ENCODE results near the gene EFR3B.

Gene EFR3B

GRCh38 chr2:25035537-25036220 lies 6.2 kb upstream of the EFR3B start:
- no peak for DNase-seq (ENCODE audit: low spot score)
- no peak for FAIRE-seq

- FAIRE-seq (no peak), DNase-seq (ENCODE audit: low spot score) (no peak)
These were observed 5.7 kb upstream of the EFR3B start for GRCh38 chr2:25036221-25036559.

- no peak for FAIRE-seq
- no peak for DNase-seq (ENCODE audit: low spot score)
These were observed 2.8 kb upstream of the EFR3B start for GRCh38 chr2:25039126-25039525.

- peak; percentile 37 for DNase-seq (ENCODE audit: low spot score)
- FAIRE-seq: no peak
These were observed 459 bp upstream of the EFR3B start for GRCh38 chr2:25041307-25041927.

DNA sequence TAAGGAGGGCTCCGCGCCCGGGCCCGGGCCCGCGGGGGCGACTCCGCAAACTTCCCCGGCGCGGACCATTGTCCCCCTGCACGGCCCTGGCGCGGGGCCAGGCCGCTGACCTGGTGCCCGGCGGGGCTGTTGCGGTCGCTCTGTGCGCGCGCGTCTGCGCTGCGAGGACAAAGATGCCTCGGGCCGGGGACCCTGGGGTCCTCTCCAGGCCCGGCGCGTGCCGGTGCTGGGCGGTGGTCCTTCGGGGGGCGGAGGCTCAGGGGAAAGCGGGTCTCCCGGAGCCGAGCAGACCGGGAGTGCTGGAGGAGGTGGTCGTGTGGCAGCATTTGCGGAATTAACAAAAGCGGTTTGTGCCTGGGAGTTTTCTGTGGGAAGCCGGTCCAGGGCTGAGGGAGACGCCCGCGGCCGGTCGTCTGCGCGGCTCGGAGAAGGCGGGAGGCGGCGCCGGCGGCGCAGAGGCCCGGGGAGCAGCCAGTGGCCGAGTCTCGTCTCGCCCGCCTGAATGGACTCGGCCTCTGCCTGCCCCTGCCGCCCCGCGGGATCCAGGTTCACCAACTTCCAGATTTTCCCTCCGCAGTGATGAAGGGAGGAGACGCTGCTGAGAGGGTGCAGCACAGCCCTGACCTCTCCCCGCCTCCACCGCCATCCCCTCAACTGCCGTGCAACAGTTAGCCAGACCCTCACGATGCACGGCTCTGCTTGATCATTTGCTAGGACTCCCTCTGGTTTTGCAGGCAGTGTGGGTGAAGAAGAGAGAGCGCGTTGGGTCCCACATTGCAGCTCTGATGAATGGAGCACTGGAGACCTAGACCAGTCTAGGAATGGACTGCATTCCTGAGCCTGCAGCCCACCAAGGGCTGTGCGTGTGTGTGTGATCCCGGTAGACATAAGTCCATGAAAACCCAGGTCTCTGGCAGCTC lies 705 bp downstream of the EFR3B start:
- peak; percentile 67 for DNase-seq (ENCODE audit: low spot score)
- FAIRE-seq: peak; percentile 13

DNA sequence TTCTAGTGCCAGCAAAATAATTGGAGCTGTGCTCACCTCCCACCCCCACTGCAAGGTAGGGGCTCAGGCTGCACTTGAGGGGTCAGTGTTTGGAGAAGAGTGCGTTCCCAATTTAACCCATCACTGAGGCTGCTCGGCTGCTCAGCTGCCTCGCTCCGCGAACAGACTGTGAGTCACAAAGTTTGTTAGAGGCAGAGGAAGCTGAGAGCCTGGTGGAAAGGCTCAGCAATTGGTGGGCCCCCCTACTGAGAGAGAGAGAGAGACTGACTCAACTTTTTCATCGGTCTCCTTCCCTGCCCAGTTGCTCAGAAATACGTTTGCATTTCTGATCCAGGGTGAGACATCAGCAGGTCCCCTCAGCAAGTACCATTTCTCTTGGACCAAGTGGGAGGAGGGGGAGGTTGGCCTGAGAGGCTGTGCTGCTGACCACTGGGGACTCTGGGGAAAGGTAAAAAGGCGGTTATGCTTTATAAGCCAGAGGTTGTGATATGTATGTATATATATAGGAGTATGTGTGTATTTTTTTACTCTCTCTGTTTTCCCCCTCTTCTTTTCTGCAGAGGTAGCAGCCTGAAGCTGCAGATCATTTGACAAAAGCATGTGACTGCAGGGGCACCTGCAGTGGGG lies 1.5 kb downstream of the EFR3B start:
- FAIRE-seq (no peak), DNase-seq (ENCODE audit: low spot score) (peak; percentile 77)

- FAIRE-seq (no peak), DNase-seq (ENCODE audit: low spot score) (no peak)
These were observed 2.1 kb downstream of the EFR3B start for GRCh38 chr2:25044011-25044410.

GRCh38 chr2:25044990-25045389 lies 3.1 kb downstream of the EFR3B start:
- FAIRE-seq (no peak), DNase-seq (ENCODE audit: low spot score) (no peak)

DNA sequence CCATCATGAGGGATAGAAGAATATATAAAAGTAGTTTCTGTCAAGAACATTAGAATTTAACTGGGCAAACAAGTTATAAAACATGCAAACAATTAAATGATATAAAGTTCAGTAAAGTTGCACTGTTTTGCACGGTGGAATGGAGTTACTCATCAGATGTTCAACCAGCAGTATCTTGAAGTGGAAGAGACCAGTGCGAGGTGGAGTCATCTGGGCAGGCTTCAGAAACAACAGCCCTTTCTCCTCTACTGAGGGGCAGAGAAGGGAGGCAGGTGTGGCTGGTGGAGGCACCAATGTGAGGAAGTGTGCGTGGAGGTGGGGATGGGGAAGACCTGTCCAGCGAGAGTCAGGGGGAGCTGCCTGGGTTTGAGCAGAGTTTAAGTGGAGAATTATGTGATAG lies 7.5 kb downstream of the EFR3B start:
- FAIRE-seq: no peak
- no peak for DNase-seq (ENCODE audit: low spot score)

- DNase-seq (ENCODE audit: low spot score) (no peak), FAIRE-seq (no peak)
These were observed 8.3 kb downstream of the EFR3B start for GRCh38 chr2:25050128-25050527.

- FAIRE-seq (no peak), DNase-seq (ENCODE audit: low spot score) (no peak)
These were observed 11.2 kb downstream of the EFR3B start for GRCh38 chr2:25053041-25053440.

DNA sequence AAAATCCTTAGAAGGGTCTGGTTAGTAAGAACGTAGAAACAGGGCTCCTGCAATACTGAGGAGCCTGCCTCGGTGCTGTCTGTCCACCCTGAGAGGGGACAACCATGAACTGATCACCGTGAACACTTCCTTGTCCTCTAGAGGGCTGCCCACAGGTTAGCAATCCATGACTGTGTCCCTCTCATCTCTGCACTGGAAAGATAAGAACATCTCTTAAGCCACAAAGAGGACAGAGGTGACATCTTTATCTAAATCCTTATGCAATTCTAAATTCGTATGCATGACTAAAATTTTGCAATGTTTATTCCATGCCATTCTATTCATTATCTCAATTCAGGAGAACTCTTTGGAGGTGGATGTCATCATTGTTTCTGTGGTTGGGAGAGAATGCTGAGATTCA lies 12.8 kb downstream of the EFR3B start:
- DNase-seq (ENCODE audit: low spot score) (no peak), FAIRE-seq (no peak)

- no peak for DNase-seq (ENCODE audit: low spot score)
- no peak for FAIRE-seq
These were observed 13.6 kb downstream of the EFR3B start for GRCh38 chr2:25055376-25055920.

- FAIRE-seq (no peak), DNase-seq (ENCODE audit: low spot score) (no peak)
These were observed 14.4 kb downstream of the EFR3B start for GRCh38 chr2:25056098-25056821.

- FAIRE-seq (no peak), DNase-seq (ENCODE audit: low spot score) (no peak)
These were observed 20.6 kb downstream of the EFR3B start for GRCh38 chr2:25062511-25062917.

- no peak for FAIRE-seq
- DNase-seq (ENCODE audit: low spot score): no peak
These were observed 22.2 kb downstream of the EFR3B start for GRCh38 chr2:25063876-25064660.

GRCh38 chr2:25065768-25066167 lies 23.9 kb downstream of the EFR3B start:
- FAIRE-seq (no peak), DNase-seq (ENCODE audit: low spot score) (no peak)

- no peak for DNase-seq (ENCODE audit: low spot score)
- no peak for FAIRE-seq
These were observed 24.6 kb downstream of the EFR3B start for GRCh38 chr2:25066455-25066854.

DNA sequence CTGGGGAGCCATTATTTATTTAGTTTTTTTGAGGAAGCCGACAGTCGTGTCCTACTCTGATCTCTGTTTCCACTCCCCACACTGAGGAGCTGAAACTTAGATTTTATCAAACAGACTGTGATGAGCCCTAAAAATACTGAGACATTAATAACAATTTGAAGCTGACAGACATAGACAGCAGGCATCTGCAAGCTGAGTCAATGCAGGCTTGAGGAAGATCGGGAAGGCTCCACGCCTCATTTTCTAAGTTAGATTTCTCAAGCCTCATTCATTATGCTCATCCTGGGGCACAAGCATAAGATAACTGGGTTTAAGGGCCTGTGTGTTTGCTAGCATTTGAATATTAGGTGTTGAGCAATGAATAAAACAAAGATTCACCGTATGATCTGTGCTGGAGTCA lies 26.3 kb downstream of the EFR3B start:
- no peak for FAIRE-seq
- no peak for DNase-seq (ENCODE audit: low spot score)

GRCh38 chr2:25071966-25072365 lies 30.1 kb downstream of the EFR3B start:
- FAIRE-seq (no peak), DNase-seq (ENCODE audit: low spot score) (no peak)

Measured in urothelium cell line (cell line).